Liver (tissue), 9 donors: ENCODE data around the gene E2F4. TPM values are rescaled to one million over a fixed set of nuclear protein-coding genes. Genes with fewer than 3 reads are reported as not detected.

ENCODE experiments used
- DNase-seq: peaks from one replicate; pipeline ENCODE4 v3.0.0-alpha.2; 2017; ENCODE audit warnings: low spot score
- H3K27ac ChIP-seq, 2 donors: one replicate each; pipeline ENCODE4 v1.7.0; 2013; ENCODE audit warnings: inconsistent platforms in 2 of 2, low read length in 2 of 2, control low read depth in 1 of 2, low read depth in 1 of 2, mild to moderate bottlenecking in 1 of 2
- H3K27me3 ChIP-seq, 4 donors: one replicate each; pipeline versions ENCODE4 v1.6.1 to v1.7.0; 2013; ENCODE audit warnings: low read length in 3 of 4, inconsistent platforms in 1 of 4, mild to moderate bottlenecking in 1 of 4, moderate library complexity in 1 of 4; ENCODE audit not compliant: control insufficient read depth in 4 of 4, insufficient read depth in 4 of 4
- H3K36me3 ChIP-seq, 4 donors: one replicate each; pipeline versions ENCODE4 v1.6.1 to v1.7.0; 2013; ENCODE audit warnings: low read length in 3 of 4, mild to moderate bottlenecking in 3 of 4, low read depth in 1 of 4, moderate library complexity in 1 of 4; ENCODE audit not compliant: control insufficient read depth in 4 of 4, insufficient read depth in 3 of 4
- H3K4me1 ChIP-seq, 4 donors: one replicate each; pipeline versions ENCODE4 v1.6.1 to v1.7.0; 2013; ENCODE audit warnings: low read length in 3 of 4, mild to moderate bottlenecking in 3 of 4, moderate library complexity in 1 of 4; ENCODE audit not compliant: control insufficient read depth in 4 of 4, insufficient read depth in 4 of 4
- H3K4me3 ChIP-seq, 3 donors: one replicate each; pipeline versions ENCODE4 v1.6.1 to v1.7.0; 2013; ENCODE audit warnings: low read length in 3 of 3, control low read depth in 1 of 3, low read depth in 1 of 3, mild to moderate bottlenecking in 1 of 3
- H3K9ac ChIP-seq, 2 donors: one replicate each; pipeline ENCODE4 v1.7.0; 2013; ENCODE audit warnings: low read length in 2 of 2, mild to moderate bottlenecking in 2 of 2, moderate library complexity in 2 of 2, control low read depth in 1 of 2, low read depth in 1 of 2
- H3K9me3 ChIP-seq, 4 donors: one replicate each; pipeline versions ENCODE4 v1.6.1 to v1.7.0; 2013; ENCODE audit warnings: low read length in 3 of 4; ENCODE audit not compliant: control insufficient read depth in 4 of 4
- FOXA1 ChIP-seq: IDR thresholded peaks from 2 replicates; pipeline ENCODE4 v1.6.1; 2016; ENCODE audit warnings: antibody characterized with exemption
- FOXA2 ChIP-seq: IDR thresholded peaks from 2 replicates; pipeline ENCODE4 v1.6.1; 2016; ENCODE audit warnings: antibody characterized with exemption
- GABPA ChIP-seq, 2 donors: IDR thresholded peaks in 1 of 2; conservative IDR thresholded peaks in 1 of 2; 2 replicates each; pipeline ENCODE4 v1.6.1; 2016; ENCODE audit warnings: antibody characterized with exemption in 2 of 2, mild to moderate bottlenecking in 1 of 2, moderate library complexity in 1 of 2
- HNF4A ChIP-seq, 2 donors: conservative IDR thresholded peaks; 2 replicates each; pipeline ENCODE4 v1.6.1; 2016; ENCODE audit warnings: antibody characterized with exemption in 2 of 2, mild to moderate bottlenecking in 2 of 2
- HNF4G ChIP-seq: IDR thresholded peaks from 2 replicates; pipeline ENCODE4 v1.6.1; 2016; ENCODE audit warnings: antibody characterized with exemption
- JUND ChIP-seq, 2 donors: IDR thresholded peaks; 2 replicates each; pipeline ENCODE4 v1.6.1; 2016; ENCODE audit warnings: antibody characterized with exemption in 2 of 2
- NR2F2 ChIP-seq: IDR thresholded peaks from 2 replicates; pipeline ENCODE4 v1.6.1; 2016; ENCODE audit warnings: antibody characterized with exemption
- RAD21 ChIP-seq, 2 donors: IDR thresholded peaks; 2 replicates each; pipeline ENCODE4 v1.6.1; 2016; ENCODE audit warnings: antibody characterized with exemption in 2 of 2, mild to moderate bottlenecking in 2 of 2
- RXRA ChIP-seq, 2 donors: IDR thresholded peaks; 2 replicates each; pipeline ENCODE4 v1.6.1; 2017 to 2018; ENCODE audit warnings: antibody characterized with exemption in 2 of 2, mild to moderate bottlenecking in 1 of 2
- SP1 ChIP-seq: IDR thresholded peaks from 2 replicates; pipeline ENCODE4 v1.6.1; 2018; ENCODE audit warnings: antibody characterized with exemption, mild to moderate bottlenecking
- TAF1 ChIP-seq: conservative IDR thresholded peaks from 2 replicates; pipeline ENCODE4 v1.6.1; 2016; ENCODE audit warnings: antibody characterized with exemption, mild to moderate bottlenecking
- YY1 ChIP-seq: IDR thresholded peaks from 2 replicates; pipeline ENCODE4 v1.6.1; 2016; ENCODE audit warnings: antibody characterized with exemption, mild to moderate bottlenecking
- ZBTB33 ChIP-seq: IDR thresholded peaks from 2 replicates; pipeline ENCODE4 v1.6.1; 2016; ENCODE audit warnings: antibody characterized with exemption
- WGBS: extraction: QIAGEN DNeasy Blood & Tissue Kit; methylation state at CpG from one replicate; pipeline ENCODE4 v1.1.7; 2013; 5-methylcytosine and 5-hydroxymethylcytosine counted together
- polyA plus RNA-seq, 2 donors: library from polyadenylated mRNA; stranded (reverse) in 1 of 2; unstranded in 1 of 2; fragments of 200-250 nt in 1 of 2; fragments of >200 nt in 1 of 2; fragmentation: Nextera tagmentation in 1 of 2; extraction: Ambion mirVana in 1 of 2; gene quantifications; one replicate each; pipeline versions ENCODE4 v1.2.1 to v1.2.3, GENCODE V29; 2013 to 2015
- total RNA-seq, 2 donors: library from RNA; depleted of rRNA; stranded (reverse); fragments of >200 nt; gene quantifications; one replicate each; pipeline ENCODE4 v1.2.3, GENCODE V29; 2014
- TF ChIP-seq, protein P1 (sequence below): IDR thresholded peaks from 2 replicates; pipeline ENCODE4 v1.6.1; 2016; ENCODE audit warnings: antibody characterized with exemption
- TF ChIP-seq, protein P2 (sequence below): IDR thresholded peaks from 2 replicates; pipeline ENCODE4 v1.6.1; 2016; ENCODE audit warnings: antibody characterized with exemption, mild to moderate bottlenecking
- donor health status: healthy.
- donor health status: healthy.
- donor health status: healthy.
- donor health status: healthy.
- donor health status: healthy.

The E2F4 gene
- total and polyA plus RNA-seq, 4 donors = 18.1 to 107 (median 30.0) TPM

- Histone ChIP-seq H3K9me3 (no peaks in the 10 kb centered on the region), H3K9ac (no peak overlapping the region), H3K4me1 (peaks cover 2 to 19% (median 7%) of the 10 kb centered on the region in 4 donors), H3K27ac (no peak overlapping the region), H3K36me3 (peaks cover 2 to 30% (median 8%) of the 10 kb centered on the region in 4 donors), H3K27me3 (no peaks in the 10 kb centered on the region), H3K4me3 (no peak overlapping the region)
- DNase-seq = no peak
- 95% methylated on average over 23 of the region's 23 CpGs for WGBS
- TF ChIP-seq JUND (IDR thresholded peaks at IDR 0.05) = no peak
- TF ChIP-seq FOXA1 = no peak
- TF ChIP-seq, protein P1, sequence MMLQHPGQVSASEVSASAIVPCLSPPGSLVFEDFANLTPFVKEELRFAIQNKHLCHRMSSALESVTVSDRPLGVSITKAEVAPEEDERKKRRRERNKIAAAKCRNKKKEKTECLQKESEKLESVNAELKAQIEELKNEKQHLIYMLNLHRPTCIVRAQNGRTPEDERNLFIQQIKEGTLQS = no peak
- TF ChIP-seq TAF1 = no peak
- TF ChIP-seq SP1 = no peak
- no peak for TF ChIP-seq RAD21 (IDR thresholded peaks at IDR 0.05)
- TF ChIP-seq YY1 = no peak
- no peak for TF ChIP-seq ZBTB33
- TF ChIP-seq HNF4G = no peak
- TF ChIP-seq NR2F2 = no peak
- no peak for TF ChIP-seq HNF4A (conservative IDR thresholded peaks at IDR 0.05)
- no peak for TF ChIP-seq RXRA (IDR thresholded peaks at IDR 0.05)
- TF ChIP-seq FOXA2 = no peak
- TF ChIP-seq, protein P2, sequence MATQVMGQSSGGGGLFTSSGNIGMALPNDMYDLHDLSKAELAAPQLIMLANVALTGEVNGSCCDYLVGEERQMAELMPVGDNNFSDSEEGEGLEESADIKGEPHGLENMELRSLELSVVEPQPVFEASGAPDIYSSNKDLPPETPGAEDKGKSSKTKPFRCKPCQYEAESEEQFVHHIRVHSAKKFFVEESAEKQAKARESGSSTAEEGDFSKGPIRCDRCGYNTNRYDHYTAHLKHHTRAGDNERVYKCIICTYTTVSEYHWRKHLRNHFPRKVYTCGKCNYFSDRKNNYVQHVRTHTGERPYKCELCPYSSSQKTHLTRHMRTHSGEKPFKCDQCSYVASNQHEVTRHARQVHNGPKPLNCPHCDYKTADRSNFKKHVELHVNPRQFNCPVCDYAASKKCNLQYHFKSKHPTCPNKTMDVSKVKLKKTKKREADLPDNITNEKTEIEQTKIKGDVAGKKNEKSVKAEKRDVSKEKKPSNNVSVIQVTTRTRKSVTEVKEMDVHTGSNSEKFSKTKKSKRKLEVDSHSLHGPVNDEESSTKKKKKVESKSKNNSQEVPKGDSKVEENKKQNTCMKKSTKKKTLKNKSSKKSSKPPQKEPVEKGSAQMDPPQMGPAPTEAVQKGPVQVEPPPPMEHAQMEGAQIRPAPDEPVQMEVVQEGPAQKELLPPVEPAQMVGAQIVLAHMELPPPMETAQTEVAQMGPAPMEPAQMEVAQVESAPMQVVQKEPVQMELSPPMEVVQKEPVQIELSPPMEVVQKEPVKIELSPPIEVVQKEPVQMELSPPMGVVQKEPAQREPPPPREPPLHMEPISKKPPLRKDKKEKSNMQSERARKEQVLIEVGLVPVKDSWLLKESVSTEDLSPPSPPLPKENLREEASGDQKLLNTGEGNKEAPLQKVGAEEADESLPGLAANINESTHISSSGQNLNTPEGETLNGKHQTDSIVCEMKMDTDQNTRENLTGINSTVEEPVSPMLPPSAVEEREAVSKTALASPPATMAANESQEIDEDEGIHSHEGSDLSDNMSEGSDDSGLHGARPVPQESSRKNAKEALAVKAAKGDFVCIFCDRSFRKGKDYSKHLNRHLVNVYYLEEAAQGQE = no peak
Measured at GRCh38 chr16:67202956-67203493, 11.1 kb downstream of the E2F4 start.

- H3K27me3 ChIP-seq = no peaks in the 10 kb centered on the region
- H3K27ac ChIP-seq = no peak overlapping the region
- peaks cover 2 to 27% (median 8%) of the 10 kb centered on the region in 4 donors for H3K36me3 ChIP-seq
- DNase-seq = no peak
- no peaks in the 10 kb centered on the region for H3K9me3 ChIP-seq
- TF ChIP-seq HNF4A (conservative IDR thresholded peaks at IDR 0.05) (no peak), JUND (IDR thresholded peaks at IDR 0.05) (no peak), GABPA (IDR thresholded peaks at IDR 0.05 in 1 of 2, conservative IDR thresholded peaks at IDR 0.05 in 1 of 2) (no peak), TAF1 (no peak)
- no peak overlapping the region for H3K9ac ChIP-seq
- no peak overlapping the region for H3K4me3 ChIP-seq
- H3K4me1 ChIP-seq = peaks cover 2 to 8% (median 4%) of the 10 kb centered on the region in 4 donors
- 90% methylated on average over 4 of the region's 4 CpGs for WGBS
Measured at GRCh38 chr16:67204076-67204475, 12.1 kb downstream of the E2F4 start.
